GM12891 (cell line): ENCODE results near the gene PMS2.
"Not testable (repeated sequence)": the region's sequence is repeated elsewhere in the genome, so short reads cannot be mapped to it uniquely, and the experiment has no call there.

Source experiments
- POLR2A ChIP-seq: IDR thresholded peaks from 2 replicates; pipeline ENCODE4 v1.6.1; 2011; ENCODE audit warnings: low read depth, low read length, control low read depth
- POLR2AphosphoS5 ChIP-seq: IDR thresholded peaks from 2 replicates; pipeline ENCODE4 v1.6.1; 2011; ENCODE audit warnings: low read depth, low read length, control low read depth
- TAF1 ChIP-seq: IDR thresholded peaks from 2 replicates; pipeline ENCODE4 v1.6.1; 2011; ENCODE audit warnings: low read depth, low read length, control low read depth

DNA sequence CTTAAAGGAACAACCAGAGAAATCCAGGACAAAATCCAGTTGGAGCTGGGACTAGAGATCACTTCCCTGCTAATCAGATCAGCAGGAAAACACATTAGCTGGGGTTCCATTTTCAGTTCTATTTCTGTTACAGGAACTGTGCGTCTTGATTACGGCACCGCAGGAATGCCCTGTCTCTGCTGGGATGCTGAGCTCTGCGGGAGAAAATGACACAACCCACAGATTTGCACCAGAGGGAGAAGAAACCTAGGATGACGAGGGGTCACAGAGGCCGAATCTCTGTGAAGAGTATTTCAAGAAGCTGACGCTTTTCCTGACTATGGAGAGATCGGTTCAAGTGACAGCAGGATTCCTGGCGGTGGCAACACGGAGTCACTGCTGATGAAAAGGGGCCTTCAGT, 78.6 kb downstream of the PMS2 start:
- not testable (repeated sequence) for TF ChIP-seq POLR2A, POLR2AphosphoS5, TAF1
